GM13977 (cell line): ENCODE results near the gene PARD3B.

Source experiments
- DNase-seq: peaks from one replicate; pipeline ENCODE4 v3.0.0; 2012; ENCODE audit warnings: low spot score
- in situ Hi-C: fragments of 300-500 bp; cut with MboI; formaldehyde crosslinking; loops from one replicate; pipeline ENCODE4 v1.12.0; 2022; ENCODE audit warnings: low sequenced_read_pairs, low pct_unique_long_range_greater_than_20kb, mixed read lengths, inconsistent platforms; ENCODE audit not compliant: unreplicated experiment
- TF ChIP-seq, protein P1 (sequence below): IDR thresholded peaks from 2 replicates; pipeline ENCODE4 v1.5.1; 2012; ENCODE audit warnings: mild to moderate bottlenecking, control low read depth; ENCODE audit not compliant: insufficient read depth; ENCODE audit errors: extremely low read depth, missing control alignments

The PARD3B gene

DNA sequence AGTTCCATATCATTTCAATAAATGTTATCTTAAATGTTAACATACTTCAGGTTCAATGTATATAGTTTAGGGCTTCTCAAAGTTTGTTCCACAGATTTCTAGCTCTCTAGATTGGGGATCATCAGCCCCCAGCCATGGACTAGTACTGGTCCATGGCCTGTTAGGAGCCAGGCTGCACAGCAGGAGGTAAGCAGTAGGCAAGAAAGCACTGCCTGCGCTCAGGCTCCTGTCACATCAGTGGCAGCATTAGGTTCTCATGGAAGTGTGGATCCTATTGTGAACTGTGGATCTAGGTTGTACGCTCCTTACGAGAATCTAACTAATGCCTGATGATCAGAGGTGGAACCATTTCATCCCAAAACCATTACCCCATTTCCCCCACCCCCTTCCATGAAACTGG is 531.1 kb downstream of the PARD3B start:
- no peak for DNase-seq
- TF ChIP-seq, protein P1, sequence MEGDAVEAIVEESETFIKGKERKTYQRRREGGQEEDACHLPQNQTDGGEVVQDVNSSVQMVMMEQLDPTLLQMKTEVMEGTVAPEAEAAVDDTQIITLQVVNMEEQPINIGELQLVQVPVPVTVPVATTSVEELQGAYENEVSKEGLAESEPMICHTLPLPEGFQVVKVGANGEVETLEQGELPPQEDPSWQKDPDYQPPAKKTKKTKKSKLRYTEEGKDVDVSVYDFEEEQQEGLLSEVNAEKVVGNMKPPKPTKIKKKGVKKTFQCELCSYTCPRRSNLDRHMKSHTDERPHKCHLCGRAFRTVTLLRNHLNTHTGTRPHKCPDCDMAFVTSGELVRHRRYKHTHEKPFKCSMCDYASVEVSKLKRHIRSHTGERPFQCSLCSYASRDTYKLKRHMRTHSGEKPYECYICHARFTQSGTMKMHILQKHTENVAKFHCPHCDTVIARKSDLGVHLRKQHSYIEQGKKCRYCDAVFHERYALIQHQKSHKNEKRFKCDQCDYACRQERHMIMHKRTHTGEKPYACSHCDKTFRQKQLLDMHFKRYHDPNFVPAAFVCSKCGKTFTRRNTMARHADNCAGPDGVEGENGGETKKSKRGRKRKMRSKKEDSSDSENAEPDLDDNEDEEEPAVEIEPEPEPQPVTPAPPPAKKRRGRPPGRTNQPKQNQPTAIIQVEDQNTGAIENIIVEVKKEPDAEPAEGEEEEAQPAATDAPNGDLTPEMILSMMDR, result no peak
- in situ Hi-C loops, result no loop called here

DNA sequence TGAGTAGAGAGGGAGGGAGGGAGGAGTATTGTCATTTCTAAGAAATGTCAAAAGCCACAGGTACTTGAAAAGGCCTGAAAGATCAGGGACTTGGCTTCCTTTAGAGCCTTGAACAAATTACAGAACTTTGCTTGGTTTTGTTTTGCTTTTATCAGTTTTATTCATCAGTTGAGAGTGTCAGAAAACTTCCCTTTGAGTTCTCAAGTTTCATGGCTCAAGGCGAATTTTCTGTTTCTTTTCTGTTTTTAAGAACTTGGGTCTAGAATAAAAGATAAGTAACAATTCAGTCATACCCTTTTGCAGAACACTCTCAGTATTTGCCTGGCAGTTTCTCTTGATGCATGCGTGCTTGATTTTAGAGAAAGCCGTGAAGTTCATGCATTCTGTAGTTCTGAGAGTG is 531.9 kb downstream of the PARD3B start:
- TF ChIP-seq, protein P1, result no peak
- DNase-seq, result no peak
- in situ Hi-C loops, result no loop called here

DNA sequence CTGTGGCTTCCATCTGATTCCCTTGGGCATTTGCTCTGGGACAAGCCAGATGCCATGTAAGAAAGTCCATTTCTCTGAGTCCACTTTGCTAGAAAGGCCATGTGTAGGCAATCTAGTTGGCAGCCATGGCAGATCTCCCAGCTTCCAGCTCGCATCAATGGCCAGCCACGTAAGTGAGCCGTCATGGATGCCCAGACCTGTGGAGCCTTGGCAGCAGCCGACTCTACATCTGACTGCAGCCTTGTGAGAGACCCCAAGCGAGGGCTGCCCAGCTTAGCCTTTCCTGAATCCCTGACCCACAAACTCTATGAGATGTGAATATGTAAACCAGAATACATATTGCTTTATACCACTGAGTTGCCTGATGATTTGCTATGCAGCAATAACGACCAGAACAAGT is 533.5 kb downstream of the PARD3B start:
- DNase-seq, result no peak
- TF ChIP-seq, protein P1, result no peak
- in situ Hi-C loops, result no loop called here

DNA sequence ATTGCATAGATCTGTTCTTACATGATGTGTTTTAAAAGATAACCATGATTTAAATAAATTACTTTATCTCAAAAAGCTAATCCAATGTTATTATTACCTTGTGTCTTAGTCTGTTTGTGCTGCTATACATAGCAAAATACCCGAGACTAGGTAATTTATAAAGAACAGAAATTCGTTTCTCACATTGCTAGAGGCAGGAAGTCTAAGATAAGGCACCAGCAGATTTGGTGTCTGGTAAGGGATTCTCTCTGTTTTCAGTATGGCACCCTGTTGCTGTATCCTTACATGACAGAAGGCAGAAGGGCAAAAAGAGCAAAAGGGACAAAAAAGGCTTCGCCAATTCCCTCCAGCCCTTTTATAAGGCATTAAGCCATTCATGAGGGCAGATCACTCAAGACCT is 533.9 kb downstream of the PARD3B start:
- TF ChIP-seq, protein P1, result no peak
- in situ Hi-C loops, result no loop called here
- DNase-seq, result no peak

DNA sequence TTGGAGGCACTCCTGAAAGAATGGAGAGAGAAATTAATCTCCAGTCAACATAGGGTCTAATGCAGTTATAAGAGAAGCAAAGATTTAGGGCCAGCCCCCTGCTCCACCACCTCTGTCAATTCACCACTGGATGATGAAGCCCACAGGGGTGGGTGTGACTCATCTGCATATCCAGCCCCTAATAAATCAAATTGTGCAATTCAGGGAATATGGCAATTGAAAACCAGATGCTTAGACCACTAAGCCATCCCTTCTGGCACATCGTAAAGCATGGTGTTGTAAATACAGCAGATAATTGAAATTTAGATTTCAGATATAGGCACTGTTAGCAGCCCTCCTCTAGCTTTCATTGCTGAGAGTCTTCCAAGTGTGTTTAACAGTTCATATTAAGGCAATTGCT is 541.4 kb downstream of the PARD3B start:
- in situ Hi-C loops, result no loop called here

DNA sequence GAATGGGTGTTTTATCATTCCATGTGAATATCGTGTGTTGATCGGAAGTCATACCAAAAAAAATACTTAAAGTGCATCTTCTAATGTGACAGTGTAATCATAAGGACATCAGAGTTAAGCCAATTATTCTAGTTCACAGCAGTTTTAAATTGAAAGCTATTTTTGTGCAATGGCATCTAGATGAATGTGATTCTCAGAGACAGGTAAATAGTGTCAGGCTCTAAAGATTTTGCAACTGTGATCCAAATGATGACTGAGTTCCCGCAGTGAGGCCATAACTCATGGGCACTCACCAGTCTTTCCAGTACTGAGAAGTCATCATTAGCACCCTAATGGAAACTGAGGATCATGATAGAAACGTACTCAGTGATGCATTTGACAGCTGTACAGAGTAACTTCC is 542.6 kb downstream of the PARD3B start:
- in situ Hi-C loops, result no loop called here
- no peak for DNase-seq
- TF ChIP-seq, protein P1, result no peak

More for the DNA sequence above, 541.4 kb downstream of the PARD3B start:
- TF ChIP-seq, protein P1, result no peak
- no peak for DNase-seq

DNA sequence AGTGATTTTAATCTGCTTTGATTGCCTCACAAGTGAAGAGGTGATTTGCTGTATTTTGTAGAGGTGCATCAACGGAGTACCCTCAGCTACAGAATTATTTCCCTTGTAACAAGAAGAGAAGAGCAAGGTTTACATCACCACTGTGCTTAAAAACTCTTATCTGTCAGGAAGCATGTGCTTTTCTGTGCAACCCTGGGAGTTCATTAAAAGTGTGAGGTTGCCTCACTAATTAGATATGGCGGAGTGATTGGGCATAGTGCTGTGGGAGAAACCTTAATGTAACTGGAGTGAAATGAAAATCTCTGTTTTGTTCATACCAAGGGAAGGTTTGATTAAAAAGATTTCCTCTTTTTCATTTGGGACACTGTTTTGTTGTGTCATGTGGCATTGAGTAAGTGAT is 544.7 kb downstream of the PARD3B start:
- TF ChIP-seq, protein P1, result no peak
- in situ Hi-C loops, result no loop called here
- DNase-seq, result no peak
